HFFc6 (cell line): ENCODE data around the gene ZFYVE19. TPM values are rescaled to one million over a fixed set of nuclear protein-coding genes. Genes with fewer than 3 reads are reported as not detected.

Source experiments
- DNase-seq: peaks from one replicate; pipeline ENCODE4 v3.0.0-alpha.2; 2018
- H3K27ac Mint-ChIP-seq: 2 replicates; pipeline ENCODE4 v1.8.0; 2020; ENCODE audit warnings: mild to moderate bottlenecking, mixed read lengths
- H3K27me3 Mint-ChIP-seq: 2 replicates; pipeline ENCODE4 v1.8.0; 2021; ENCODE audit warnings: mild to moderate bottlenecking, moderate library complexity, mixed read lengths; ENCODE audit not compliant: insufficient read depth
- H3K36me3 Mint-ChIP-seq: 2 replicates; pipeline ENCODE4 v1.8.0; 2021; ENCODE audit warnings: low read depth, mixed read lengths
- H3K4me1 Mint-ChIP-seq: 2 replicates; pipeline ENCODE4 v1.8.0; 2020; ENCODE audit warnings: low read depth, mixed read lengths
- H3K4me3 Mint-ChIP-seq: 2 replicates; pipeline ENCODE4 v1.8.0; 2020; ENCODE audit warnings: mild to moderate bottlenecking, moderate library complexity, mixed read lengths
- H3K9me3 Mint-ChIP-seq: 2 replicates; pipeline ENCODE4 v1.8.0; 2020; ENCODE audit warnings: mild to moderate bottlenecking, mixed read lengths
- total RNA-seq, 6 experiments: library from RNA; stranded (reverse); fragmentation: NEBNext Ultra II Directional; extraction: Animal tissue kit (Norgen Biotek cat#: 25700); gene quantifications; 2 replicates in 1 of 6; 3 replicates in 5 of 6; pipeline ENCODE4 v1.2.3, GENCODE V29; 2021
- TF ChIP-seq, protein P1 (sequence below): fragments of 200-600 bp; sonication (generic); IDR thresholded peaks from 2 replicates; pipeline ENCODE4 v1.5.0; 2021; ENCODE audit warnings: antibody characterized with exemption, mild to moderate bottlenecking

The ZFYVE19 gene
- total RNA-seq, 6 experiments from 2014 or later, result 10.7 to 13.5 (median 12.1) TPM

DNA sequence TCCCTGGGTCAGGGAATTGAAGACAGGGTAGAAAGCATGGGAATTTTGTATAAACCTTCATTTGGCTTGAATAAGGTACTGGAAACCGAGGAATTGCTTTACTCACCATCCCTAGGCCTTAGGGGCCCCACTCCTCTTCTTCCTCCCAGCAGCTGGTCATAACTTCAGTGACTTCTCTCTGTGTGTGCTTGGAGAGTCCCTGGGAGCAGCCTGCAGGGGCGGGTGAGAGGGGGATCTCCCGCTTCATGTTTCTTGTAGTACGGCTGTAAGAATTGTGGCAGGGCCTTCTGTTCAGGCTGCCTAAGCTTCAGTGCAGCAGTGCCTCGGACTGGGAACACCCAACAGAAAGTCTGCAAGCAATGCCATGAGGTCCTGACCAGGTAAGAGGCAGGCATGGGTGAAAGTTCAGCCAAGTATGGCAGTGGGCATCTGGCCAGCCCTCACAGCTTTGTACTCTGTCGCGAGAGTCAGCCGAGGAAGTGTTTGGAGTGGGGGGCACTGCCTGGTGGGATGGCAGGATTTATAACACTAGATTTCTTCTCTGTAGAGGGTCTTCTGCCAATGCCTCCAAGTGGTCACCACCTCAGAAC, 2.1 kb downstream of the ZFYVE19 start:
- H3K27ac Mint-ChIP-seq, result no peak overlapping the region
- no peaks in the 10 kb centered on the region for H3K9me3 Mint-ChIP-seq
- TF ChIP-seq, protein P1, sequence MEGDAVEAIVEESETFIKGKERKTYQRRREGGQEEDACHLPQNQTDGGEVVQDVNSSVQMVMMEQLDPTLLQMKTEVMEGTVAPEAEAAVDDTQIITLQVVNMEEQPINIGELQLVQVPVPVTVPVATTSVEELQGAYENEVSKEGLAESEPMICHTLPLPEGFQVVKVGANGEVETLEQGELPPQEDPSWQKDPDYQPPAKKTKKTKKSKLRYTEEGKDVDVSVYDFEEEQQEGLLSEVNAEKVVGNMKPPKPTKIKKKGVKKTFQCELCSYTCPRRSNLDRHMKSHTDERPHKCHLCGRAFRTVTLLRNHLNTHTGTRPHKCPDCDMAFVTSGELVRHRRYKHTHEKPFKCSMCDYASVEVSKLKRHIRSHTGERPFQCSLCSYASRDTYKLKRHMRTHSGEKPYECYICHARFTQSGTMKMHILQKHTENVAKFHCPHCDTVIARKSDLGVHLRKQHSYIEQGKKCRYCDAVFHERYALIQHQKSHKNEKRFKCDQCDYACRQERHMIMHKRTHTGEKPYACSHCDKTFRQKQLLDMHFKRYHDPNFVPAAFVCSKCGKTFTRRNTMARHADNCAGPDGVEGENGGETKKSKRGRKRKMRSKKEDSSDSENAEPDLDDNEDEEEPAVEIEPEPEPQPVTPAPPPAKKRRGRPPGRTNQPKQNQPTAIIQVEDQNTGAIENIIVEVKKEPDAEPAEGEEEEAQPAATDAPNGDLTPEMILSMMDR, result no peak
- no peak for DNase-seq
- no peak overlapping the region for H3K4me3 Mint-ChIP-seq
- H3K36me3 Mint-ChIP-seq, result peaks cover 4% of the 10 kb centered on the region
- peaks cover 18% of the 10 kb centered on the region for H3K4me1 Mint-ChIP-seq
- no peaks in the 10 kb centered on the region; the same call in 1 of the 2 replicates for H3K27me3 Mint-ChIP-seq

DNA sequence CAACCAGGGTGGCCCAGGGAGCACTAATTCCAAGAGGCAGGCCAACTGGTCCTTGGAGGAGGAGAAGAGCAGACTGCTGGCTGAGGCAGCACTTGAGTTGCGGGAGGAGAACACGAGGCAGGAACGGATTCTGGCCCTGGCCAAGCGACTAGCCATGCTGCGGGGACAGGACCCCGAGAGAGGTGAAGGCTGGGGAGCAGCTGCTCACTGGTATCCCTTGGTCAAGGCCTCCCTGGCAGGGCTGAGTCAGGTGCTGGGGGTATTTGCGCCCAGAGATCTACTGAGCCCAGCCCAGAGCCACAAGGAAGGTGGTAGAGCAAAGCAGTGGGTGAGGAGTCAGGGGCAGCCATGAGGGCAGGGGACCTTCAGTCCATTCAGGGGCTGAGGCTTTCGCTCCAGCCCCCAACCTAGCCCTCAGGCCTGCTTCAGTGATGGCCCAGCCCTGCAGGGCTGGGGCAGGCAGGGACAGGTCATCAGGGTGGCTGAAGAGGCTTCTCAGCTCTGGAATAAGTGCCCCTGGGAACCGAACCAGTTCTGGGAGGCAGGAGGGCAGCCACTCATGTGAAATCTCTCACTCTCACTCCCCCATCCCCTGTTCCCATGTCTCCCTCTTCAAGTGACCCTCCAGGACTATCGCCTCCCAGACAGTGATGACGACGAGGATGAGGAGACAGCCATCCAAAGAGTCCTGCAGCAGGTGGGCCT, 6.0 kb downstream of the ZFYVE19 start:
- TF ChIP-seq, protein P1, result no peak
- H3K36me3 Mint-ChIP-seq, result peaks cover 8% of the 10 kb centered on the region
- H3K4me1 Mint-ChIP-seq, result peaks cover 8% of the 10 kb centered on the region
- H3K9me3 Mint-ChIP-seq, result no peaks in the 10 kb centered on the region
- no peak for DNase-seq
- H3K27ac Mint-ChIP-seq, result no peak overlapping the region
- H3K4me3 Mint-ChIP-seq, result no peak overlapping the region
- H3K27me3 Mint-ChIP-seq, result no peaks in the 10 kb centered on the region; the same call in none of the 2 replicates

GRCh38 chr15:40815042-40815698, 8.3 kb downstream of the ZFYVE19 start:
- Mint-ChIP-seq H3K27me3 (no peaks in the 10 kb centered on the region; the same call in none of the 2 replicates), H3K36me3 (peaks cover 8% of the 10 kb centered on the region), H3K4me3 (no peak overlapping the region), H3K4me1 (no peaks in the 10 kb centered on the region), H3K9me3 (no peaks in the 10 kb centered on the region), H3K27ac (no peak overlapping the region)
- no peak for DNase-seq
- TF ChIP-seq, protein P1, result no peak

- Mint-ChIP-seq H3K36me3 (peaks cover 8% of the 10 kb centered on the region), H3K9me3 (no peaks in the 10 kb centered on the region), H3K27me3 (peaks cover 2% of the 10 kb centered on the region; the same call in 1 of the 2 replicates), H3K4me3 (no peak overlapping the region), H3K4me1 (no peaks in the 10 kb centered on the region), H3K27ac (no peak overlapping the region)
- TF ChIP-seq, protein P1, result no peak
- no peak for DNase-seq
Observed at GRCh38 chr15:40819048-40819447, 12.2 kb downstream of the ZFYVE19 start.

DNA sequence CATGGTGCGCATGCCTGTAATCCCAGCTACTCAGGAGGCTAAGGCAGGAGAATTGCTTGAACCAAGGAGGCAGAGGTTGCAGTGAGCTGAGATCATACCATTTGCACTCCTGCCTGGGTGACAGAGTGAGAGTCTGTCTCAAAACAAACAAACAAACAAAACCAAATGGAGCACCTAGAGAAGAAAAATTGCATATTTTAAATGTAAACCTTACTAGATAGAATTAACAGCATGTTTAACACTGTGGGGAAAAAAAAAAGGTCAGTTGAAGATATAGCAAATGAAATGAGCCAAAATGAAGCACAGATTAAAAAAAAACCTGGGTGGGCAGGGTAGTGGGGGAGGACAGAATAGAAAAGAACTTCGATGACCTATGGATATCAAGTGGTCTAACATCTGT, 14.3 kb downstream of the ZFYVE19 start:
- H3K4me3 Mint-ChIP-seq, result no peak overlapping the region
- H3K9me3 Mint-ChIP-seq, result no peaks in the 10 kb centered on the region
- H3K27ac Mint-ChIP-seq, result no peak overlapping the region
- peaks cover 14% of the 10 kb centered on the region for H3K4me1 Mint-ChIP-seq
- TF ChIP-seq, protein P1, result no peak
- no peaks in the 10 kb centered on the region for H3K36me3 Mint-ChIP-seq
- H3K27me3 Mint-ChIP-seq, result peaks cover 4% of the 10 kb centered on the region; the same call in 1 of the 2 replicates
- DNase-seq, result no peak
